T-helper 17 cell (primary cell): Measurements from ENCODE around the gene CHST11. TPM values are rescaled to one million over a fixed set of nuclear protein-coding genes. Genes with fewer than 3 reads are reported as not detected.

Experiments used
- ATAC-seq: fragments of 150-1000 bp; cut with Tn5 transposase; 2 replicates; pipeline ENCODE4 v1.10.0; 2021; ENCODE audit warnings: mild to moderate bottlenecking, moderate library complexity
- DNase-seq, 3 donors: peaks; one replicate each; pipeline versions ENCODE4 v3.0.0 to v3.0.0-alpha.2; 2020 to 2021
- H3K9me3 ChIP-seq: one replicate; pipeline ENCODE4 v1.7.0; 2013; ENCODE audit warnings: low read length, mild to moderate bottlenecking; ENCODE audit not compliant: control insufficient read depth, poor library complexity, severe bottlenecking
- H3K27ac Mint-ChIP-seq: one replicate; pipeline ENCODE4 v1.8.0; 2022; ENCODE audit warnings: mild to moderate bottlenecking, moderate library complexity, mixed read lengths
- H3K27me3 Mint-ChIP-seq: one replicate; pipeline ENCODE4 v1.8.0; 2022; ENCODE audit warnings: mixed read lengths
- H3K36me3 Mint-ChIP-seq: one replicate; pipeline ENCODE4 v1.8.0; 2022; ENCODE audit warnings: low read depth, mixed read lengths
- H3K4me1 Mint-ChIP-seq: one replicate; pipeline ENCODE4 v1.8.0; 2022; ENCODE audit warnings: mild to moderate bottlenecking, mixed read lengths
- H3K4me3 Mint-ChIP-seq: one replicate; pipeline ENCODE4 v1.8.0; 2022; ENCODE audit warnings: mild to moderate bottlenecking, moderate library complexity, mixed read lengths
- total RNA-seq, 4 donors: library from RNA in 2 of 4; stranded (reverse) in 2 of 4; gene quantifications; one replicate each; pipeline ENCODE4 v1.2.3 and lab custom pipeline; 2022 to 2026

CHST11 gene
- total RNA-seq, 2 donors from 2014 or later, result 76.6 to 78.3 TPM

DNA sequence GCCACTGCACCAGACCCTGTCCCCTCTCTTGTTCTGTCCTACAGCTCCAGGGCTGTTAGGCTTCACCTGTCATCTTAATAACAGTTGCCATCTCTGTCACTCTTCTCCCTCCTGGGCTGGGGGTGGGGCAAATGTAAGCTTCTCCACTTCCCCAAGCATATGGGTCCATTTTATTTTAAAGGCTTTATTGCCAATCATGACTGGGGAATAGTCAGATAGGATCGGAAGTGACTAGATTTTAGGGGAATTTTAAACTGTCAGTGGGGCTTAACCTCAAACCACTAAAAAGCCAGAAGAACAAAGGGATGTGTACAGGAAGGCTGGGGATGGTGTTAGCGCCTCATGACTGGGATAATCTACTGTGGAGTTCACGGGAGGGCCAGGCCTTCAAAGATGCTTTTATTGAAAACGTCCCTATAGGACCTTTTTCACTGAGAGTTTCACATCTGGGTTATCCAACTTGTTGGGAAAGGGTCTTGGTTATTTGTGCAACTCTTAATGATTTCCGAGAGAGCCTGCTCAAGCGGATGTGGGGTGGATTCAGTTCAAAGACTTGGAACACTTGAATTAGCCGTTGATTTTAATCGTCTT, 41.6 kb downstream of the CHST11 start:
- peaks cover 73% of the 10 kb centered on the region for H3K4me1 Mint-ChIP-seq
- no peaks in the 10 kb centered on the region for H3K9me3 ChIP-seq
- peak overlapping the region; percentile 87 for H3K4me3 Mint-ChIP-seq
- ATAC-seq (peak; percentile 71), DNase-seq (peak in 2 of 3 donors; percentile 23 to 38)
- H3K27me3 Mint-ChIP-seq, result no peaks in the 10 kb centered on the region
- H3K27ac Mint-ChIP-seq, result peak overlapping the region; percentile 99
- H3K36me3 Mint-ChIP-seq, result peaks cover 3% of the 10 kb centered on the region

DNA sequence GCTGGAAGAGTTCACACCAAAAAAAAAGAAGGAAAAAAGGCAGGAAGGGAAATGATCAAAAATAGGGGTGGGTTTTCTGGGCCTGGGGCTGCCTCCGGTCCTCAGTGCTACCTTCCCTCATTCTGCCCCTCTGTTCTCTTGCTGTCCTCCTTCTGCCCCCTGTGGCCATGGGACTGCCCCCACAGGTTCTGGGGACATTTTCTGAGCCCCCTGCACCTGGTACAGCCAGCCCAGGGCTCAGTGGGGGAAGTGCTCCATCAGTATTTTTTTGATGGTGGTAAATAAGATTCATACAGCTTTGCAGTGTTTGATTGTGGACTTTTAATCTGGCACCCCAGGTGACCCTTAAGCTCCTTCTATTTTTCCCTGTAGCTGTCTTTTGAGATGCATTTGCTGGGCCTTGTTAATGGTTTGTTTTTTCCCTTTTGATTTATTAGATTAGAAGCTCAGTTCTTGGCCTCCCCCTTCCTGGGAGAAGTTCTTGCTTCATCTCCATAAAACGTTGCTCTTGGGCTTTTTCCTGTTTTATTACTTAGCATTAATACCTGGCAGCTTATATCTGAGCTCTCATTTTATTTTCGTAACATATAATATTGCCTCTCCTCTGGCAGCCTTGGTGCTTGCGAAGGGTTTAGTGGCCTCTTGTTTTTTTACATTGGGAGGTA, 43.1 kb downstream of the CHST11 start:
- peak overlapping the region; percentile 99 for H3K27ac Mint-ChIP-seq
- no peak overlapping the region for H3K4me3 Mint-ChIP-seq
- H3K4me1 Mint-ChIP-seq, result peaks cover 66% of the 10 kb centered on the region
- no peaks in the 10 kb centered on the region for H3K27me3 Mint-ChIP-seq
- no peak for ATAC-seq
- H3K36me3 Mint-ChIP-seq, result peaks cover 2% of the 10 kb centered on the region
- no peaks in the 10 kb centered on the region for H3K9me3 ChIP-seq
- DNase-seq, result no peak

DNA sequence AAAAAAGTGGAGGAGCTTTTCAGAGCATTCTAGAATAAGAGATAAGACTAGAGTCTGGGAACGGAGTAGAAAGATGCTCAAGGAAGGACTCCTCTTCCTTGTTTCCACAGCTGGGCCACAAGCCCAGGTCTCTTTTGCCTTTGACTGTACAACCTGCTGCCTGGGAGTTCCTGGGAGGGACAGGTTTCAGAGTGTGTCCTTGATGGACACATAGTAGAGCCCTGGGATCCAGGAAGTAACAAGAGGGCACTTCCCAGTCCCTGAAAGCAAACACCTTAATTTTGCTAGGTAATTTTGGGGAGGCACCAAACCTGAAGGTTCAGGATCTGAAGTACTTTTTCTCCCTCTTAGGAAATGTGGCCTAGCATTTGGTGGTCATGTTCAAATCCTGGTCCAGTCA, 44.4 kb downstream of the CHST11 start:
- Mint-ChIP-seq H3K4me3 (no peak overlapping the region), H3K27ac (peak overlapping the region; percentile 99), H3K36me3 (no peaks in the 10 kb centered on the region), H3K4me1 (peaks cover 61% of the 10 kb centered on the region), H3K27me3 (no peaks in the 10 kb centered on the region)
- no peaks in the 10 kb centered on the region for H3K9me3 ChIP-seq
- ATAC-seq (no peak), DNase-seq (no peak)

GRCh38 chr12:104501660-104502059, 44.9 kb downstream of the CHST11 start:
- H3K36me3 Mint-ChIP-seq, result no peaks in the 10 kb centered on the region
- ATAC-seq (no peak), DNase-seq (no peak)
- no peak overlapping the region for H3K4me3 Mint-ChIP-seq
- H3K27me3 Mint-ChIP-seq, result no peaks in the 10 kb centered on the region
- no peaks in the 10 kb centered on the region for H3K9me3 ChIP-seq
- peaks cover 60% of the 10 kb centered on the region for H3K4me1 Mint-ChIP-seq
- H3K27ac Mint-ChIP-seq, result peak overlapping the region; percentile 99

DNA sequence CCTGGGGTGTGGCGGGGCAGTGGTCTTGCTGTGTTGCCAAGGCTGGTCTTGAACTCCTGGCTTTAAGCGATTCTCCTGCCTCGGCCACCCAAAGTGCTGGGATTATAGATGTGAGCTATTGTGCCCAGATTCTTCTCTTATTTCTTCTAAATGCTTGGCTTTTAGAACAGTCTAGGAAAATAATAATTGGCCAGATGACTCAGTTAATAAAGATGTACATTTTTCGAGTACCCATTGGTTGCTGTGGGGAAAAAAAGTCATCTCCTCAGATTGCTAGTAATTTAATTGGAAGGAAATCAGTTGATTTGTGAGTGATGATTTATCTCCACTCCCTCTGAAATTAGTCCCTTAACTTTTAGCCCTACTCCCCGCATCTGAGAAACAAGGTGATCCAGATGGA, 45.5 kb downstream of the CHST11 start:
- DNase-seq, result no peak
- Mint-ChIP-seq H3K4me1 (peaks cover 57% of the 10 kb centered on the region), H3K36me3 (no peaks in the 10 kb centered on the region), H3K27me3 (no peaks in the 10 kb centered on the region), H3K27ac (peak overlapping the region; percentile 99), H3K4me3 (no peak overlapping the region)
- no peaks in the 10 kb centered on the region for H3K9me3 ChIP-seq
- no peak for ATAC-seq

DNA sequence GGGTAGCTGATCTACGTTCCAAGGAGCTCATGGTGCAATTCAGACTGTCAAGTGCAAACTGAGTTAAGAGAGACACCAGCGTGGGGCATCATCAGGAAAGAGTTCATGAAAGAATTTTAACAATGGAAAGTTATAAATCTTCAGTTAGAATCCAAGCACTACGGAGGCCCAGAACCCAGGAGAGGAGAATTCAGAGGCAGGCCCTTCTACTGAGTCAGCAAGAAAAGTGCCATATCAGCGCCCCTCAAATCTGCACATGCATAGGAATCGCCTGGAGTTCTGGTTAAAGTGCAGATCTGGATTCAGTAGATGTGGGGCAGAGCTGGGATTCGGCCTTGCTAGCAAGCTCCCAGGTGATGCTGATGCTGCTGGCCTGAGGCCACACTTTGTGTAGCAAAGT, 45.9 kb downstream of the CHST11 start:
- H3K4me3 Mint-ChIP-seq, result no peak overlapping the region
- no peaks in the 10 kb centered on the region for H3K9me3 ChIP-seq
- H3K27ac Mint-ChIP-seq, result peak overlapping the region; percentile 99
- peaks cover 2% of the 10 kb centered on the region for H3K36me3 Mint-ChIP-seq
- H3K27me3 Mint-ChIP-seq, result no peaks in the 10 kb centered on the region
- H3K4me1 Mint-ChIP-seq, result peaks cover 57% of the 10 kb centered on the region
- ATAC-seq (no peak), DNase-seq (no peak)

DNA sequence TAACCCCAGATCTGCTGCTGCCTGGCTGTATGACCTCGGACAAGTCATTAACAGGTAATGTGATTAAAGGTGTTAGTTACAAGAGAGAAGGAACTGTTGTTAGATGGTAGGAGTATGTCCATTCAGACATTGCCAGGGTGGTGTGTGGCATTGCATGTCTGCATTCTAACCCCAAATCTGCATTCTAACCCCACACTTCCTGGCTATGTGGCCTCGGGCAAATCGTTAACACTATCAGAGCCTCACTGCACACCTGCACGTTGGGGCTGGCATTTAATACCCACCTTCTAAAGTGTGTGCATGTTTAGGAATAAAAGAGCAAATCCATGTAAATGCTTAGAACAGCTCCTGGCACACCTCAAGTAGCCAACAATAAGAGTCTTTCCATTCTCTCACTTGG, 46.4 kb downstream of the CHST11 start:
- H3K4me3 Mint-ChIP-seq, result peak overlapping the region; percentile 7
- peak overlapping the region; percentile 99 for H3K27ac Mint-ChIP-seq

GRCh38 chr12:104504146-104504545, 47.4 kb downstream of the CHST11 start:
- no peak for ATAC-seq
- H3K27ac Mint-ChIP-seq, result peak overlapping the region; percentile 99
- peaks cover 4% of the 10 kb centered on the region for H3K36me3 Mint-ChIP-seq

More for the DNA sequence above, 46.4 kb downstream of the CHST11 start:
- DNase-seq (no peak), ATAC-seq (no peak)
- H3K4me1 Mint-ChIP-seq, result peaks cover 60% of the 10 kb centered on the region
- H3K36me3 Mint-ChIP-seq, result peaks cover 2% of the 10 kb centered on the region
- no peaks in the 10 kb centered on the region for H3K27me3 Mint-ChIP-seq
- H3K9me3 ChIP-seq, result no peaks in the 10 kb centered on the region

GRCh38 chr12:104505095-104505818, 48.5 kb downstream of the CHST11 start:
- peaks cover 54% of the 10 kb centered on the region for H3K4me1 Mint-ChIP-seq
- H3K9me3 ChIP-seq, result no peaks in the 10 kb centered on the region
- peaks cover 4% of the 10 kb centered on the region for H3K36me3 Mint-ChIP-seq
- H3K4me3 Mint-ChIP-seq, result no peak overlapping the region
- peak overlapping the region; percentile 99 for H3K27ac Mint-ChIP-seq
- no peak for ATAC-seq
- H3K27me3 Mint-ChIP-seq, result no peaks in the 10 kb centered on the region
- DNase-seq, result no peak

More at GRCh38 chr12:104504146-104504545, 47.4 kb downstream of the CHST11 start:
- no peaks in the 10 kb centered on the region for H3K27me3 Mint-ChIP-seq
- no peaks in the 10 kb centered on the region for H3K9me3 ChIP-seq
- no peak overlapping the region for H3K4me3 Mint-ChIP-seq
- peaks cover 59% of the 10 kb centered on the region for H3K4me1 Mint-ChIP-seq
- DNase-seq, result no peak

DNA sequence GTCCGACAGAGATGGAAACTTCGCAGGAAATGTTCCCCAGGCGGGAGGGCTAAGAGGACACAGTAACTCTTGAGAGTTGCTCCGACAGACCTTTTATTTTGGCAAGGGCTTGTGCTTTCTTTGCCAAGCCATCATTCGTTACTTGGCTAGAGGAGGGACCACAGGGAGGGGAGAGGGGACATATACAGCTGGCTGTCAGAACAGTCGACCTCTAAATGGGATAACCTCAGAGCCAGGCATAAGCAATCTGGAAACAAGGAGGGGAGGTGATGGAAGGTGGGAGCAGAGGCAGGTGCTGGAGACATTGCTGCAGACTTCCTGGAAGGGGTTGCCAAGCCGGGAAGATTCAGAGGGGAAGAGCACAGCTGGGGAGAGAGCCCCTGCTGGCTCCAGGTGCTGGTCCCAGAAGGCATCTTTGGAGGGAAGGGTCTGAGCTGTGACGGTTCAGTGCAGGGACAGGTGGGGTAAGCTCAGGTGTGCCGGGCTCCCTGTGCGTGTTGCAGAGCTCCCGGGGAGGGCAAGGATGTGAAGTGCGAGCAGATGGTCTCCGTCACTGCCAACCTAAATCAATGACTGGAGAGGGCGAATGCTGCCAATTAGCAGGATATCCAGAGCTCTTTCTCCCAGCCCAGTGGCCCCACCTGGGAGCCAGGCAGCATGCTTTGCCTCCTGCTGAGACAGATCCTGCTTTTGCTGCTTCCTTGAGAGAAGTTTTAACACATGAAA, 50.1 kb downstream of the CHST11 start:
- H3K9me3 ChIP-seq, result no peaks in the 10 kb centered on the region
- Mint-ChIP-seq H3K4me3 (no peak overlapping the region), H3K4me1 (peaks cover 56% of the 10 kb centered on the region), H3K36me3 (peaks cover 4% of the 10 kb centered on the region), H3K27me3 (no peaks in the 10 kb centered on the region), H3K27ac (no peak overlapping the region)
- ATAC-seq (no peak), DNase-seq (no peak)

- Mint-ChIP-seq H3K27me3 (no peaks in the 10 kb centered on the region), H3K36me3 (peaks cover 5% of the 10 kb centered on the region), H3K4me3 (no peak overlapping the region), H3K27ac (no peak overlapping the region), H3K4me1 (peaks cover 53% of the 10 kb centered on the region)
- ATAC-seq, result no peak
- no peak for DNase-seq
- no peaks in the 10 kb centered on the region for H3K9me3 ChIP-seq
Measured at GRCh38 chr12:104507672-104508071, 50.9 kb downstream of the CHST11 start.

DNA sequence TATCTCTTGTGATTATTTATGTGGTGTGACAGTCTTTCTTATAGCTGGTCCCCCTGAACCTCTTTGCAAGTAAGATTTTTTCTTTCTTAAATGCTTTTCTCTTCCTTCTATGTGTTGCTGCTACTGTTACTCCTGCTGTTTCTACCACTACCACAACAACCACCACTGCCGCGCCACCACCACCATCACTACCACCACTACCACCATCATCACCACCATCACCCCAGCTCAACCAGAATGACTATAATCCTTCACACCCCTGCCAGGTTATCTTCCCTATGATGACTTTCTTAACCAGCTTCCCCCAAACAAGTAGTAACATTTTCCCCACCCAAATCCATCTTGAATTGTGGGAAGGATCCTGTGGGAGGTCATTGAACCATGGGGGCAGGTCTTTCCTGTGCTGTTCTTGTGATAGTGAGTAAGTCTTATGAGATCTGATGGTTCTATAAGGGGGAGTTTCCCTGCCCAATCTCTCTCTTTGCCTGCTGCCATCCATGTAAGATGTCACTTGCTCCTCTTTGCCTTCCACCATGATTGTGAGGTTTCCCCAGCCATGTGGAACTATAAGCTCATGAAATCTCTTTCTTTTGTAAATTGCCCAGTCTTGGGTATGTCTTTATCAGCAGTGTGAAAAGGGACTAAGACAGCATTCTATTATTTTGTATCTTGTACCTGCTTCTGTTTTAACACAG, 52.2 kb downstream of the CHST11 start:
- peaks cover 48% of the 10 kb centered on the region for H3K4me1 Mint-ChIP-seq
- no peak overlapping the region for H3K27ac Mint-ChIP-seq
- peaks cover 5% of the 10 kb centered on the region for H3K36me3 Mint-ChIP-seq
- ATAC-seq, result no peak
- no peak overlapping the region for H3K4me3 Mint-ChIP-seq
- H3K9me3 ChIP-seq, result no peaks in the 10 kb centered on the region
- no peak for DNase-seq
- no peaks in the 10 kb centered on the region for H3K27me3 Mint-ChIP-seq
